HepG2 (cell line): Measurements from ENCODE around the gene ZBTB32. TPM values are rescaled to one million over a fixed set of nuclear protein-coding genes. Genes with fewer than 3 reads are reported as not detected.

Source experiments
- ATAC-seq: fragments of 200-7000 bp; cut with Tn5 transposase; 3 replicates; pipeline ENCODE4 v1.9.1; 2020; ENCODE audit warnings: mild to moderate bottlenecking, moderate library complexity
- BruUV-seq: library from RNA; stranded (reverse); fragments of 400-500 nt; replicated peaks from 2 replicates; lab custom pipeline; 2021; lab: Mats Ljungman, UMichigan
- CTCF ChIA-PET: fragments of 300-600 bp; formaldehyde crosslinking; extraction: SDS; loops from one replicate; lab custom pipeline; 2021; ENCODE audit warnings: low total read pairs, inconsistent platforms, low intra/inter-chr PET ratio; lab: Yijun Ruan, JAX
- POLR2A ChIA-PET: fragments of 350-600 bp; sonication (Branson Sonifier 250); formaldehyde crosslinking; loops from one replicate; lab custom pipeline; 2020; ENCODE audit warnings: antibody characterized with exemption, inconsistent platforms; lab: Yijun Ruan, JAX
- DNase-seq: peaks from one replicate; pipeline ENCODE4 v3.0.0-alpha.2; 2015; ENCODE audit warnings: low spot score
- FAIRE-seq: peaks from 3 replicates; lab custom pipeline; 2011; peaks lifted over from hg19 to GRCh38; lab: Jason Lieb, UNC
- H2AFZ ChIP-seq: one replicate; pipeline ENCODE4 v1.6.1; 2011; ENCODE audit warnings: low read length, inconsistent platforms
- H3K27ac ChIP-seq: fragments of 300-600 bp; 3 replicates; pipeline ENCODE4 v1.8.0; 2011; ENCODE audit warnings: mixed run types, mild to moderate bottlenecking, mixed read lengths, low read length, inconsistent platforms; ENCODE audit not compliant: insufficient read depth; ENCODE audit errors: extremely low read length
- H3K27me3 ChIP-seq, 2 experiments: fragments of 200-600 bp in 1 of 2; 2 replicates in 1 of 2; 3 replicates in 1 of 2; pipeline versions ENCODE4 v1.6.0 to v1.8.0; 2011; ENCODE audit warnings: low read length in 2 of 2, mild to moderate bottlenecking in 2 of 2, moderate library complexity in 2 of 2, inconsistent platforms in 1 of 2; ENCODE audit not compliant: insufficient read depth in 2 of 2, control insufficient read depth in 1 of 2
- H3K36me3 ChIP-seq, 2 experiments: fragments of 200-600 bp in 1 of 2; replicated peaks in 1 of 2; 2 replicates in 1 of 2; 3 replicates in 1 of 2; pipeline versions ENCODE4 v1.5.1 to v1.8.0; 2011; ENCODE audit warnings: low read length in 2 of 2, inconsistent platforms in 1 of 2; ENCODE audit not compliant: insufficient read depth in 2 of 2, control insufficient read depth in 1 of 2
- H3K4me1 ChIP-seq: 2 replicates; pipeline ENCODE4 v1.5.1; 2012; ENCODE audit warnings: low read length, inconsistent platforms; ENCODE audit not compliant: insufficient read depth
- H3K4me2 ChIP-seq: 2 replicates; pipeline ENCODE4 v1.6.0; 2011; ENCODE audit warnings: low read depth, low read length, inconsistent platforms
- H3K4me3 ChIP-seq, 3 experiments: fragments of 200-600 bp in 1 of 3; sonication (generic), shearing (Covaris generic) in 1 of 3; replicated peaks in 1 of 3; 2 replicates each; pipeline ENCODE4 v1.5.1; 2011 to 2016; ENCODE audit warnings: low read length in 3 of 3, inconsistent platforms in 2 of 3, low read depth in 2 of 3, mild to moderate bottlenecking in 2 of 3, control low read depth in 1 of 3, mixed read lengths in 1 of 3; ENCODE audit not compliant: insufficient read depth in 1 of 3
- H3K79me2 ChIP-seq: one replicate; pipeline ENCODE4 v1.6.1; 2011; ENCODE audit warnings: low read length, inconsistent platforms; ENCODE audit not compliant: insufficient read depth
- H3K9ac ChIP-seq: 2 replicates; pipeline ENCODE4 v1.6.0; 2011; ENCODE audit warnings: mild to moderate bottlenecking, low read depth, low read length, inconsistent platforms; ENCODE audit not compliant: insufficient read depth
- H3K9me3 ChIP-seq: 2 replicates; pipeline ENCODE4 v1.5.1; 2012; ENCODE audit warnings: mild to moderate bottlenecking, low read length
- H4K20me1 ChIP-seq: 2 replicates; pipeline ENCODE4 v1.6.0; 2011; ENCODE audit warnings: inconsistent platforms, mild to moderate bottlenecking, low read length, moderate library complexity; ENCODE audit not compliant: insufficient read depth
- CTCF ChIP-seq: sonication (generic); formaldehyde crosslinking; IDR thresholded peaks from 2 replicates; pipeline ENCODE4 v1.5.0; 2020; ENCODE audit warnings: mild to moderate bottlenecking, missing genetic modification reagents, moderate library complexity
- SAFB2 ChIP-seq: sonication (generic); formaldehyde crosslinking; IDR thresholded peaks from 2 replicates; pipeline ENCODE4 v1.5.1; 2020; ENCODE audit warnings: missing genetic modification reagents, low read depth, mild to moderate bottlenecking, borderline replicate concordance
- THRA ChIP-seq: sonication (generic); formaldehyde crosslinking; IDR thresholded peaks from 2 replicates; pipeline ENCODE4 v1.4.0; 2020; ENCODE audit warnings: missing genetic modification reagents, borderline replicate concordance
- ZBTB39 ChIP-seq: sonication (generic); formaldehyde crosslinking; IDR thresholded peaks from 2 replicates; pipeline ENCODE4 v1.5.0; 2020; ENCODE audit warnings: missing genetic modification reagents
- ZNF431 ChIP-seq: sonication (generic); formaldehyde crosslinking; IDR thresholded peaks from 2 replicates; pipeline ENCODE4 v1.9.0; 2022; ENCODE audit warnings: missing genetic modification reagents, low read depth, mild to moderate bottlenecking, borderline replicate concordance
- ZNF639 ChIP-seq: conservative IDR thresholded peaks from 2 replicates; pipeline ENCODE4 v1.6.1; 2018; ENCODE audit warnings: missing genetic modification reagents
- ZSCAN30 ChIP-seq: sonication (generic); formaldehyde crosslinking; IDR thresholded peaks from 2 replicates; pipeline ENCODE4 v1.5.0; 2020; ENCODE audit warnings: mild to moderate bottlenecking, missing genetic modification reagents
- WGBS: methylation state at CpG from one replicate; pipeline ENCODE4 v1.1.6; 2017; ENCODE audit warnings: low lambda C conversion rate; 5-methylcytosine and 5-hydroxymethylcytosine counted together
- in situ Hi-C: cut with HindIII; loops from 2 replicates; pipeline ENCODE4 v1.10.0; 2017; ENCODE audit warnings: low pct_unique_long_range_greater_than_20kb; ENCODE audit not compliant: extremely low pct_ligation_motif_present
- intact Hi-C: fragments of 100-400 bp; cut with micrococcal nuclease; formaldehyde crosslinking; loops from one replicate; pipeline ENCODE4 v1.10.0; 2022; ENCODE audit not compliant: unreplicated experiment
- polyA plus RNA-seq, 8 experiments: library from polyadenylated mRNA; depleted of rRNA in 3 of 8; stranded (reverse) in 7 of 8; unstranded in 1 of 8; fragments of >200 nt; fragmentation: Illumina TruSeq in 4 of 8; extraction: Trizol in 4 of 8; gene quantifications; 2 replicates each; pipeline versions ENCODE4 v1.2.1 to v1.2.3, GENCODE V29; 2011 to 2016; ENCODE audit warnings: low read depth in 4 of 8, missing spikeins in 1 of 8, mixed read lengths in 1 of 8; ENCODE audit not compliant: insufficient read depth in 1 of 8
- total RNA-seq, 5 experiments: library from RNA; depleted of rRNA; stranded (reverse); fragments of >200 nt; fragmentation: Illumina TruSeq; extraction: Trizol; gene quantifications; 2 replicates each; pipeline ENCODE4 v1.2.3, GENCODE V29; 2016; ENCODE audit warnings: low read depth in 1 of 5

Gene ZBTB32
- total and polyA plus RNA-seq, 2 of the 13 experiments (the other 11 are each of a cell fraction or from before 2014, with no cell fraction given) = not detected

- ChIA-PET CTCF (interaction anchor here (0.6 to 6.1 kb wide), 11 partner anchors 9 to 238 kb away, joined by 3 to 201 read pairs (median 5); partner anchors contain the start of gene KMT2B), POLR2A (interaction anchor here (1.6 kb wide), 1 partner anchor 49 kb away, joined by 4 read pairs; no protein-coding TSS in a partner anchor)
- DNase-seq = no peak
- WGBS = under 1% methylated on average over 7 of the region's 8 CpGs
- FAIRE-seq = no peak
- H3K36me3 ChIP-seq = no peaks in the 10 kb centered on the region
- H4K20me1 ChIP-seq = no peaks in the 10 kb centered on the region
- H3K4me2 ChIP-seq = no peak overlapping the region
- no peak overlapping the region for H3K9ac ChIP-seq
- H3K9me3 ChIP-seq = no peaks in the 10 kb centered on the region
- H3K79me2 ChIP-seq = no peaks in the 10 kb centered on the region
- no TSS peak for BruUV-seq
- TF ChIP-seq ZNF639 = no peak
- no peak for TF ChIP-seq ZSCAN30
- 0 out of 2 replicates have a peak, but pooled peaks have one; percentile 23 for TF ChIP-seq ZNF431 (CRISPR knock-in tag)
- H3K4me1 ChIP-seq = peaks cover 32% of the 10 kb centered on the region
- intact Hi-C loops = loop anchor here (10.0 kb wide), 2 partner anchors 51 to 121 kb away; partner anchors contain the start of genes IGFLR1, LIN37, PRODH2 and PSENEN
- H3K27ac ChIP-seq = no peak overlapping the region
- H3K4me3 ChIP-seq = no peak overlapping the region
- in situ Hi-C loops = loop anchor here (10.0 kb wide), 1 partner anchor 121 kb away; the partner anchor contains the start of gene PRODH2
- H2AFZ ChIP-seq = no peak overlapping the region
- peak; percentile 18; the same call in 2 of the 3 replicates for ATAC-seq
- H3K27me3 ChIP-seq = no peaks in the 10 kb centered on the region
Observed at GRCh38 chr19:35693422-35693821, 10.9 kb upstream of the ZBTB32 start.

- ChIA-PET POLR2A (interaction anchor here (0.9 kb wide), 1 partner anchor 126 kb away, joined by 5 read pairs; no protein-coding TSS in a partner anchor), CTCF (interaction anchor here (0.6 to 6.1 kb wide), 11 partner anchors 8 to 237 kb away, joined by 3 to 201 read pairs (median 5); partner anchors contain the start of gene KMT2B)
- Histone ChIP-seq H3K36me3 (no peaks in the 10 kb centered on the region), H3K4me1 (peaks cover 32% of the 10 kb centered on the region), H3K9me3 (no peaks in the 10 kb centered on the region), H3K79me2 (no peaks in the 10 kb centered on the region), H3K9ac (no peak overlapping the region), H3K4me3 (no peak overlapping the region), H3K27ac (no peak overlapping the region), H3K27me3 (no peaks in the 10 kb centered on the region), H2AFZ (no peak overlapping the region), H3K4me2 (no peak overlapping the region), H4K20me1 (no peaks in the 10 kb centered on the region)
- ATAC-seq (peak; percentile 96), FAIRE-seq (peak; percentile 94), DNase-seq (peak; percentile 81)
- BruUV-seq = no TSS peak
- WGBS = 36% methylated on average over 8 of the region's 8 CpGs
- in situ Hi-C loops = loop anchor here (10.0 kb wide), 1 partner anchor 121 kb away; the partner anchor contains the start of gene PRODH2
- intact Hi-C loops = loop anchor here (1.0 to 10.0 kb wide), 3 partner anchors 22 to 121 kb away; partner anchors contain the start of genes IGFLR1, LIN37, PRODH2 and PSENEN
- TF ChIP-seq CTCF (CRISPR knock-in tag) = peak; percentile 97
- peak; percentile 72 for TF ChIP-seq THRA
- TF ChIP-seq SAFB2 (CRISPR knock-in tag) = no peak
- 0 out of 2 replicates have a peak, but pooled peaks have one; percentile 32 for TF ChIP-seq ZBTB39 (CRISPR knock-in tag)
Observed at GRCh38 chr19:35693835-35694599, 10.3 kb upstream of the ZBTB32 start.
